K562 (cell line): Measurements from ENCODE around the gene SPRYD3. TPM values are rescaled to one million over a fixed set of nuclear protein-coding genes. Genes with fewer than 3 reads are reported as not detected.

Experiments
- ATAC-seq: fragments of 200-7000 bp; cut with Tn5 transposase; 3 replicates; pipeline ENCODE4 v1.9.1; 2020; ENCODE audit warnings: moderate library complexity
- BruUV-seq: library from RNA; stranded (reverse); fragments of 400-500 nt; replicated peaks from 2 replicates; lab custom pipeline; 2021; lab: Mats Ljungman, UMichigan
- CTCF ChIA-PET: fragments of 300-600 bp; formaldehyde crosslinking; extraction: SDS; loops from one replicate; lab custom pipeline; 2021; ENCODE audit warnings: low intra/inter-chr PET ratio; lab: Yijun Ruan, JAX
- POLR2A ChIA-PET: fragments of 300-600, 350-650 bp; sonication (Branson Sonifier 250); formaldehyde crosslinking; extraction: SDS; loops from one replicate; lab custom pipeline; 2021; ENCODE audit warnings: antibody characterized with exemption, inconsistent platforms; lab: Yijun Ruan, JAX
- DNase-seq, 4 experiments: peaks; one replicate each; pipeline versions ENCODE4 v3.0.0 to v3.0.0-alpha.2; 2011 to 2018; ENCODE audit warnings: low spot score in 3 of 4, mixed read lengths in 3 of 4; ENCODE audit errors: extremely low read depth in 1 of 4
- FAIRE-seq: peaks from 2 replicates; lab custom pipeline; 2011; peaks lifted over from hg19 to GRCh38; lab: Jason Lieb, UNC
- H2AFZ ChIP-seq: 2 replicates; pipeline ENCODE4 v1.6.0; 2011; ENCODE audit warnings: low read depth, low read length, control low read depth, inconsistent platforms
- H3K27ac ChIP-seq: fragments of 200-600 bp; 3 replicates; pipeline ENCODE4 v1.8.0; 2011; ENCODE audit warnings: low read depth, mild to moderate bottlenecking, control low read depth, inconsistent platforms, low read length, moderate library complexity, mixed read lengths; ENCODE audit errors: extremely low read depth
- H3K27me3 ChIP-seq, 2 experiments: fragments of 300-600 bp in 1 of 2; 2 replicates in 1 of 2; 3 replicates in 1 of 2; pipeline versions ENCODE4 v1.6.0 to v1.8.0; 2011; ENCODE audit warnings: inconsistent platforms in 2 of 2, low read length in 2 of 2, mild to moderate bottlenecking in 1 of 2, mixed read lengths in 1 of 2, moderate library complexity in 1 of 2; ENCODE audit not compliant: control insufficient read depth in 2 of 2, insufficient read depth in 2 of 2
- H3K36me3 ChIP-seq: fragments of 300-600 bp; 3 replicates; pipeline ENCODE4 v1.8.0; 2011; ENCODE audit warnings: mild to moderate bottlenecking, low read length, inconsistent platforms; ENCODE audit not compliant: control insufficient read depth, insufficient read depth
- H3K4me1 ChIP-seq, 2 experiments: fragments of 200-600 bp in 1 of 2; replicated peaks in 1 of 2; 2 replicates in 1 of 2; 3 replicates in 1 of 2; pipeline versions ENCODE4 v1.5.1 to v1.8.0; 2011; ENCODE audit warnings: inconsistent platforms in 2 of 2, low read length in 2 of 2, mild to moderate bottlenecking in 1 of 2, mixed read lengths in 1 of 2, moderate library complexity in 1 of 2; ENCODE audit not compliant: control insufficient read depth in 2 of 2, insufficient read depth in 2 of 2
- H3K4me2 ChIP-seq: 2 replicates; pipeline ENCODE4 v1.6.1; 2011; ENCODE audit warnings: low read length, control low read depth, inconsistent platforms, mixed read lengths; ENCODE audit not compliant: insufficient read depth
- H3K4me3 ChIP-seq: fragments of 200-600 bp; sonication (generic), shearing (Covaris generic); 2 replicates; pipeline ENCODE4 v1.5.1; 2016; ENCODE audit warnings: control low read depth, inconsistent platforms
- H3K79me2 ChIP-seq: fragments of 200-600 bp; 3 replicates; pipeline ENCODE4 v1.8.0; 2011; ENCODE audit warnings: low read length, inconsistent platforms; ENCODE audit not compliant: control insufficient read depth, insufficient read depth
- H3K9ac ChIP-seq, 2 experiments: 2 replicates each; pipeline versions ENCODE4 v1.6.0 to v1.6.1; 2011; ENCODE audit warnings: low read depth in 2 of 2, low read length in 2 of 2, control low read depth in 1 of 2, inconsistent platforms in 1 of 2, mild to moderate bottlenecking in 1 of 2, mixed read lengths in 1 of 2; ENCODE audit not compliant: insufficient read depth in 1 of 2
- H3K9me1 ChIP-seq: one replicate; pipeline ENCODE4 v1.6.0; 2011; ENCODE audit warnings: inconsistent platforms, mild to moderate bottlenecking, low read length, moderate library complexity; ENCODE audit not compliant: control insufficient read depth, insufficient read depth
- H3K9me3 ChIP-seq: replicated peaks from 2 replicates; pipeline ENCODE4 v1.5.1; 2011; ENCODE audit warnings: low read depth, low read length, inconsistent platforms; ENCODE audit not compliant: control insufficient read depth, insufficient read depth
- H4K20me1 ChIP-seq: replicated peaks from 2 replicates; pipeline ENCODE4 v1.6.1; 2011; ENCODE audit warnings: low read length, inconsistent platforms, mixed read lengths; ENCODE audit not compliant: control insufficient read depth, insufficient read depth
- CREM ChIP-seq: IDR thresholded peaks from 2 replicates; pipeline ENCODE4 v1.6.1; 2014; ENCODE audit warnings: antibody characterized with exemption, low read depth
- WGBS: fragments of 100-300 bp; shearing (Covaris generic); methylation state at CpG from one replicate; pipeline ENCODE4 v1.1.6; 2016; ENCODE audit warnings: low coverage, mixed read lengths; ENCODE audit not compliant: insufficient coverage; ENCODE audit errors: missing lambda C conversion rate; 5-methylcytosine and 5-hydroxymethylcytosine counted together
- in situ Hi-C: fragments of 300-500 bp; cut with MboI; formaldehyde crosslinking; loops from 4 replicates; pipeline ENCODE4 v1.15.0; 2018; ENCODE audit warnings: inconsistent platforms, mixed read lengths
- intact Hi-C: fragments of 100-400 bp; cut with micrococcal nuclease; formaldehyde crosslinking; loops from 2 replicates; pipeline ENCODE4 v1.14.2; 2022
- polyA plus RNA-seq, 8 experiments: library from polyadenylated mRNA; depleted of rRNA in 4 of 8; stranded (reverse) in 5 of 8; unstranded in 3 of 8; fragments of >200 nt; fragmentation: Nextera tagmentation in 2 of 8; fragmentation: Illumina TruSeq in 1 of 8; extraction: Ambion mirVana in 2 of 8; extraction: Trizol in 1 of 8; gene quantifications; 2 replicates each; pipeline versions ENCODE4 v1.2.1 to v1.2.3, GENCODE V29; 2011 to 2014; ENCODE audit warnings: inconsistent platforms in 1 of 8, missing spikeins in 1 of 8
- total RNA-seq, 7 experiments: library from RNA; depleted of rRNA in 6 of 7; stranded (reverse); fragments of >200 nt in 6 of 7; fragmentation: Illumina TruSeq in 2 of 7; extraction: Trizol in 2 of 7; gene quantifications; 2 replicates each; pipeline versions ENCODE4 v1.2.1 to v1.2.3, GENCODE V29; 2011 to 2021; ENCODE audit warnings: low replicate concordance in 1 of 7
- TF ChIP-seq, protein P1 (sequence below), 2 experiments: fragments of 450-650 bp in 1 of 2; sonication (generic) in 1 of 2; formaldehyde crosslinking in 1 of 2; IDR thresholded peaks; 2 replicates each; pipeline versions ENCODE4 v1.7.1 to v1.9.0; 2016 to 2022; ENCODE audit warnings: inconsistent platforms in 1 of 2, mild to moderate bottlenecking in 1 of 2, missing genetic modification reagents in 1 of 2

Gene SPRYD3
- total and polyA plus RNA-seq, 9 of the 15 experiments (the other 6 are each of a cell fraction or from before 2014, with no cell fraction given): 1.5 to 13.6 (median 7.6) TPM

GRCh38 chr12:53101931-53102781 is 23.0 kb upstream of the SPRYD3 start:
- intact Hi-C loops: no loop called here
- Histone ChIP-seq H3K27ac (no peak overlapping the region), H3K4me3 (no peak overlapping the region), H2AFZ (peak overlapping the region; percentile 41), H3K79me2 (no peaks in the 10 kb centered on the region), H3K9ac (peak overlapping the region in 1 of 2 experiments; percentile 57; a peak in 1 of 4 replicates), H3K4me1 (peaks cover 40 to 42% of the 10 kb centered on the region in 2 experiments), H3K4me2 (no peak overlapping the region), H3K9me3 (no peaks in the 10 kb centered on the region), H4K20me1 (no peaks in the 10 kb centered on the region), H3K36me3 (no peaks in the 10 kb centered on the region), H3K27me3 (no peaks in the 10 kb centered on the region; a peak in 1 of 5 replicates), H3K9me1 (peaks cover 6% of the 10 kb centered on the region)
- ChIA-PET POLR2A (interaction anchor here (0.6 to 2.0 kb wide), 8 partner anchors 10 to 36 kb away, joined by 3 to 9 read pairs (median 3); partner anchors contain the start of gene SPRYD3), CTCF (no interaction called here)
- DNase-seq: peak in 1 of 4 experiments; percentile 2
- TF ChIP-seq, protein P1, sequence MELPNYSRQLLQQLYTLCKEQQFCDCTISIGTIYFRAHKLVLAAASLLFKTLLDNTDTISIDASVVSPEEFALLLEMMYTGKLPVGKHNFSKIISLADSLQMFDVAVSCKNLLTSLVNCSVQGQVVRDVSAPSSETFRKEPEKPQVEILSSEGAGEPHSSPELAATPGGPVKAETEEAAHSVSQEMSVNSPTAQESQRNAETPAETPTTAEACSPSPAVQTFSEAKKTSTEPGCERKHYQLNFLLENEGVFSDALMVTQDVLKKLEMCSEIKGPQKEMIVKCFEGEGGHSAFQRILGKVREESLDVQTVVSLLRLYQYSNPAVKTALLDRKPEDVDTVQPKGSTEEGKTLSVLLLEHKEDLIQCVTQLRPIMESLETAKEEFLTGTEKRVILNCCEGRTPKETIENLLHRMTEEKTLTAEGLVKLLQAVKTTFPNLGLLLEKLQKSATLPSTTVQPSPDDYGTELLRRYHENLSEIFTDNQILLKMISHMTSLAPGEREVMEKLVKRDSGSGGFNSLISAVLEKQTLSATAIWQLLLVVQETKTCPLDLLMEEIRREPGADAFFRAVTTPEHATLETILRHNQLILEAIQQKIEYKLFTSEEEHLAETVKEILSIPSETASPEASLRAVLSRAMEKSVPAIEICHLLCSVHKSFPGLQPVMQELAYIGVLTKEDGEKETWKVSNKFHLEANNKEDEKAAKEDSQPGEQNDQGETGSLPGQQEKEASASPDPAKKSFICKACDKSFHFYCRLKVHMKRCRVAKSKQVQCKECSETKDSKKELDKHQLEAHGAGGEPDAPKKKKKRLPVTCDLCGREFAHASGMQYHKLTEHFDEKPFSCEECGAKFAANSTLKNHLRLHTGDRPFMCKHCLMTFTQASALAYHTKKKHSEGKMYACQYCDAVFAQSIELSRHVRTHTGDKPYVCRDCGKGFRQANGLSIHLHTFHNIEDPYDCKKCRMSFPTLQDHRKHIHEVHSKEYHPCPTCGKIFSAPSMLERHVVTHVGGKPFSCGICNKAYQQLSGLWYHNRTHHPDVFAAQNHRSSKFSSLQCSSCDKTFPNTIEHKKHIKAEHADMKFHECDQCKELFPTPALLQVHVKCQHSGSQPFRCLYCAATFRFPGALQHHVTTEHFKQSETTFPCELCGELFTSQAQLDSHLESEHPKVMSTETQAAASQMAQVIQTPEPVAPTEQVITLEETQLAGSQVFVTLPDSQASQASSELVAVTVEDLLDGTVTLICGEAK (IDR thresholded peaks at IDR 0.05): peak; percentile 41; the same call in 1 of the 2 replicates
- TF ChIP-seq, protein P1 (CRISPR knock-in tag; IDR thresholded peaks at IDR 0.05): peak; percentile 43; the same call in 1 of the 2 replicates
- no peak for TF ChIP-seq CREM
- no peak for FAIRE-seq
- 60% methylated on average over 10 of the region's 12 CpGs for WGBS
- ATAC-seq: no peak
- BruUV-seq: no TSS peak
- in situ Hi-C loops: loop anchor here (5.0 kb wide), 1 partner anchor 35 kb away; no protein-coding TSS in a partner anchor
